GM06990 (cell line): ENCODE data around the gene EPS15.

ENCODE experiments used
- DNase-seq: peaks from one replicate; pipeline ENCODE4 v3.0.0-alpha.2; 2011; ENCODE audit not compliant: insufficient read length; ENCODE audit errors: extremely low read depth
- H3K27me3 ChIP-seq: replicated peaks from 2 replicates; pipeline ENCODE4 v1.6.0; 2011; ENCODE audit warnings: low read length; ENCODE audit not compliant: control insufficient read depth, insufficient read depth
- H3K36me3 ChIP-seq: 2 replicates; pipeline ENCODE4 v1.5.1; 2011; ENCODE audit warnings: low read length; ENCODE audit not compliant: control insufficient read depth, insufficient read depth
- H3K4me3 ChIP-seq: replicated peaks from 2 replicates; pipeline ENCODE4 v1.5.1; 2011; ENCODE audit warnings: low read depth, mild to moderate bottlenecking, control low read depth, low read length
- TF ChIP-seq, protein P1 (sequence below): IDR thresholded peaks from 2 replicates; pipeline ENCODE4 v1.5.1; 2011; ENCODE audit warnings: low read length, control low read depth, mild to moderate bottlenecking, inconsistent platforms; ENCODE audit not compliant: insufficient read depth, poor library complexity, severe bottlenecking

EPS15 gene

DNA sequence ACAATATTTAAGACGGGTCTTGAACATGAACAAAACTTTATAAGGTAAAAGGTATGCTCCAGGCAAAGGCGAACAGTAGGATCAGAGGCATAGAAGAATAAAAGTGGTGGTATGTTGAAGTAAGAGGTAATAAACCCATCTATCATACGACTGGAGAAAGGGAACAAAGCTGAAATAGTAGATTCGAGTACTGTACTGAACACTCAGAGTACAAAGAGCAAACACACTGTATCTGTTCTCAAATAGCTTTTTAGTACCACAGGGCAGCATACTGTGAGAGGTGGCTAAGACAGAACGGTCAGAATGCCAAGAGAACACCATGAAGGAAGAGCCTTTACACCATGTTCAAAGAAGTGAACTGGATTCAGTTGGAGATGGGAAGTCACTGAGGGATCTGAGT, 83.2 kb downstream of the EPS15 start:
- TF ChIP-seq, protein P1, sequence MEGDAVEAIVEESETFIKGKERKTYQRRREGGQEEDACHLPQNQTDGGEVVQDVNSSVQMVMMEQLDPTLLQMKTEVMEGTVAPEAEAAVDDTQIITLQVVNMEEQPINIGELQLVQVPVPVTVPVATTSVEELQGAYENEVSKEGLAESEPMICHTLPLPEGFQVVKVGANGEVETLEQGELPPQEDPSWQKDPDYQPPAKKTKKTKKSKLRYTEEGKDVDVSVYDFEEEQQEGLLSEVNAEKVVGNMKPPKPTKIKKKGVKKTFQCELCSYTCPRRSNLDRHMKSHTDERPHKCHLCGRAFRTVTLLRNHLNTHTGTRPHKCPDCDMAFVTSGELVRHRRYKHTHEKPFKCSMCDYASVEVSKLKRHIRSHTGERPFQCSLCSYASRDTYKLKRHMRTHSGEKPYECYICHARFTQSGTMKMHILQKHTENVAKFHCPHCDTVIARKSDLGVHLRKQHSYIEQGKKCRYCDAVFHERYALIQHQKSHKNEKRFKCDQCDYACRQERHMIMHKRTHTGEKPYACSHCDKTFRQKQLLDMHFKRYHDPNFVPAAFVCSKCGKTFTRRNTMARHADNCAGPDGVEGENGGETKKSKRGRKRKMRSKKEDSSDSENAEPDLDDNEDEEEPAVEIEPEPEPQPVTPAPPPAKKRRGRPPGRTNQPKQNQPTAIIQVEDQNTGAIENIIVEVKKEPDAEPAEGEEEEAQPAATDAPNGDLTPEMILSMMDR, result no peak
- DNase-seq, result no peak
- H3K4me3 ChIP-seq, result no peak overlapping the region
- no peaks in the 10 kb centered on the region for H3K27me3 ChIP-seq
- H3K36me3 ChIP-seq, result peaks cover 1% of the 10 kb centered on the region; the same call in 1 of the 2 replicates

DNA sequence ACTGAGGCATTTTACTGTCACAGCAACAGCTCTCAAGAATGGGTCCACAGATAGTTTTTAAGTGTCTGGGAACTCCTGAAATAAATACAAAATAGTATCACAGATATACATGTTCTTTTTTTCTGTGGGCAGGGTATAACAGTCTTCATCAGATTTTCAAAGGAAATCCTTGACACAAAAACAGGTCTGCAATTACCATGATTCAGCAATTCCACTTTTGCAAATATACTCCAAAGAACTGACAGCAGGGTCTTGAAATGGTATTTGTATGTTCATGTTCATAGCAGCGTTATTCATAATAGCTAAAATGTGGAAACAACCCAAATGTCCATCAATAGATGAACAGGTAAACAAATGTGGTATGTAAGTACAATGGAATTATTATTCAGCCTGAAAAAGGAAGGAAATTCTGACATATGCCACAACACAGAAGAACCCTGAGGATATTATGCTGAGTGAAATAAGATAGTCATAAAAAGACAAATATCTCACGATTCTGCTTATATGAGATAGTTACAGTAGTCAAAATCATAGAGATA, 85.0 kb downstream of the EPS15 start:
- Histone ChIP-seq H3K4me3 (no peak overlapping the region), H3K36me3 (0 out of 2 replicates have a peak, but pooled peaks cover 1% of the 10 kb centered on the region), H3K27me3 (no peaks in the 10 kb centered on the region)
- DNase-seq, result no peak
- TF ChIP-seq, protein P1, result no peak

DNA sequence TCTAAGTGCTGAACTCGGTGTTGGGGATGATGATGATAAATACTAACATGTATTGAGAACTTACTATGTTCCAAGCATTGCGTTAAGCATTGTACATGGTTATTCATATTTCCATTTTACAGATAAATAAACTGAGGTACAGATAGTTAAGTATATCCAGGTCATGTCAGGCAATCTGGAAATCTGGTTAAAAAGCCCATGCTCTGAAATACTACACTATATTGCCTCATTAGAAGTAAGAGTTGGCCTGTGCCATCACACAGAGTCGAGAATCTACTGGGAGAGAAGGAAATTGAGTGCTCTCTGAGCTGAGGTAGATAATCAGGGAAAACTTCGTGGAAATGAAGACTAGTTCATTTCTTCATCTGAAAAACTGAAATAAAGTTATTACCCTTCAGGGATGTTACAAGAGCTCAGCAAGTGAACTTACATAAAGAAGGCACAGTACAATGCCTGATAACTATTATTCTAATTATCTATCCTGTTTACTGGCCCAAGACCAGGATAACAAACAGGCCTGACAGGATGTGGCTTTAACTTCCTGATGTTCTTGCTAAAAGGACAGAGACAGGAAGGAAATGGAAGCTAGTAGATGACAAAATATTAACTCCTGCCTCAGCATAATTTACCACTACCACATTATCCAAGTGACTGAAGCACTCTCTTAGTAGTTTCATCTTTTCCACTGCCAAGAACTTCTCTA, 85.6 kb downstream of the EPS15 start:
- Histone ChIP-seq H3K36me3 (peaks cover 1% of the 10 kb centered on the region; the same call in 1 of the 2 replicates), H3K4me3 (no peak overlapping the region), H3K27me3 (no peaks in the 10 kb centered on the region)
- TF ChIP-seq, protein P1, result no peak
- DNase-seq, result no peak

DNA sequence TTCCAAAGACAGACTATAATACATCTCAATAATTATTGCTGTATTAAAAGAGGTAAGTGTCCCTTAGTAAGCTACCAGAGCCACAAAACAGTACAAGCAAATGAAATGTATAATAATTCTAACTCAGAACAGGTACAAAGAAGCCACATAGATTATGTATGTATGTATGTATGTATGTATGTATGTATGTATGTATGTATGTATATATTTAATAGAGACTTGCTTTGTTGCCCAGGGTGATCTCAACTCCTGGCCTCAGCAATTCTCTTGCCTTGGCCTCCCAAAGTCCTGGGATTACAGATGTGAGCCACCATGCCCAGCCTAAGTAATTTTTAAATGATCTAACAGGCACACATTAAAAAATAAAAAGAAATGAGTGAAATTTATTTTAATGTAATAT, 86.9 kb downstream of the EPS15 start:
- Histone ChIP-seq H3K36me3 (peaks cover 1% of the 10 kb centered on the region; the same call in 1 of the 2 replicates), H3K4me3 (no peak overlapping the region), H3K27me3 (no peaks in the 10 kb centered on the region)
- TF ChIP-seq, protein P1, result no peak
- DNase-seq, result no peak

DNA sequence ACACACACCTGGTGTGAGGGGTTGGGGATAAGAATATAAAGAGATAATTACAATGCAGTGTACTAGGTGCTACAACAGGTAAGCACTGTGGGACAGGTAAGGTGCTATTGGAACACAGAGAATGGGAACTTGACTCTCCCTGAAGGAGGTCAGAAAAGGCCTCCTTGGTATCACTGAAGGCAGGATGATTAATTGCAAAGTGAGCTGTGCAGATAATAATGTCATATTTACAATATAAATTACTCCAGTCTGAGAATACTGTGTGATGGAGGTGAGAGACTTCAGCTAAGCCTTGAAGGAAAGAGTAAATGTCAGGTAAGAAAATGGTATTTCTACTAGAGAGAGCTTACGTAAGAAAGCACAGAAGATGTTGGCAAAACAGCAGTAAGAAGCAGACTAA, 91.6 kb downstream of the EPS15 start:
- no peak for DNase-seq
- no peak overlapping the region for H3K4me3 ChIP-seq
- TF ChIP-seq, protein P1, result no peak
- H3K27me3 ChIP-seq, result no peaks in the 10 kb centered on the region
- H3K36me3 ChIP-seq, result no peaks in the 10 kb centered on the region; the same call in 1 of the 2 replicates
